ENCODE results near the gene PLCB1.
A peak's percentile ranks its signal among the peaks of the same experiment; 100 is the strongest.
"Not testable (repeated sequence)": the region's sequence is repeated elsewhere in the genome, so short reads cannot be mapped to it uniquely, and the experiment has no call there.

The PLCB1 gene

GRCh38 chr20:8376940-8377339, 244.9 kb downstream of the PLCB1 start:
- Histone ChIP-seq H3K4me2 (no peak overlapping the region), H3K4me1 (peaks cover 13% of the 10 kb centered on the region), H3K36me3 (no peaks in the 10 kb centered on the region; the same call in 1 of the 2 replicates), H3K9me3 (peaks cover 19% of the 10 kb centered on the region), H3K9ac (no peak overlapping the region), H3K4me3 (no peak overlapping the region), H3K27me3 (no peaks in the 10 kb centered on the region), H3K27ac (no peak overlapping the region), H4K20me1 (no peaks in the 10 kb centered on the region)
- no peak for TF ChIP-seq Cebpa-rat (IDR thresholded peaks at IDR 0.05)

GRCh38 chr20:8379125-8379524, 247.1 kb downstream of the PLCB1 start:
- not testable (repeated sequence) for H3K27me3 ChIP-seq, H3K4me2 ChIP-seq, H3K27ac ChIP-seq, H3K36me3 ChIP-seq, H3K9ac ChIP-seq, H3K4me3 ChIP-seq, H3K4me1 ChIP-seq, H4K20me1 ChIP-seq
- H3K9me3 ChIP-seq: peaks cover 39% of the 10 kb centered on the region

- Histone ChIP-seq H3K9me3 (peaks cover 44% of the 10 kb centered on the region), H3K27ac (peak overlapping the region; percentile 76)
Observed at GRCh38 chr20:8385247-8385646, 253.2 kb downstream of the PLCB1 start.

DNA sequence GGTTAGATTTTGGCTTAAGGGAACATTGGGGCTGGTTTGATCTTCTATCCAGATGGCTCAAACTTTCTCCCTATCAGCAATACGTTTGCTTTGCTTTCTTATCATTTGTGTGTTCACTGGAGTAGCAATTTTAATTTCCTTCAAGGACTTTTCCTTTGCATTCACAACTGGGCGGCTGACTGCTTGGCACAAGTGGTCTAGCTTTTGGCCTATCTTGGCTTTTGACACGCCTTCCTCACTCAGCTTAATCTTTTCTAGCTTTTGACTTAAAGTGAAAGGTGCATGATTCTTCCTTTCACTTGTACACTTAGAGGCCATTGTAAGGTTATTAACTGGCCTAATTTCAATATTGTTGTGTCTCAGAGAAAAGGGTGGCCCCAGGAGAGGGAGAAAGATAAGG, 254.9 kb downstream of the PLCB1 start:
- H4K20me1 ChIP-seq: no peaks in the 10 kb centered on the region
- no peaks in the 10 kb centered on the region; the same call in 1 of the 2 replicates for H3K36me3 ChIP-seq
- H3K9me3 ChIP-seq: peaks cover 29% of the 10 kb centered on the region
- no peak overlapping the region for H3K4me3 ChIP-seq
- H3K27ac ChIP-seq: peak overlapping the region; percentile 76
- H3K27me3 ChIP-seq: no peaks in the 10 kb centered on the region
- no peak for TF ChIP-seq Cebpa-rat (IDR thresholded peaks at IDR 0.05)
- H3K4me1 ChIP-seq: peaks cover 61% of the 10 kb centered on the region
- H3K9ac ChIP-seq: no peak overlapping the region
- peak overlapping the region; percentile 84 for H3K4me2 ChIP-seq

More at GRCh38 chr20:8385247-8385646, 253.2 kb downstream of the PLCB1 start:
- no peaks in the 10 kb centered on the region for H3K27me3 ChIP-seq
- no peak for TF ChIP-seq Cebpa-rat (IDR thresholded peaks at IDR 0.05)
- no peak overlapping the region; the same call in 1 of the 2 replicates for H3K9ac ChIP-seq
- H3K4me2 ChIP-seq: peak overlapping the region; percentile 84
- H4K20me1 ChIP-seq: no peaks in the 10 kb centered on the region
- peak overlapping the region; percentile 35 for H3K4me3 ChIP-seq
- peaks cover 60% of the 10 kb centered on the region for H3K4me1 ChIP-seq
- no peaks in the 10 kb centered on the region; the same call in 1 of the 2 replicates for H3K36me3 ChIP-seq

- peaks cover 61% of the 10 kb centered on the region for H3K4me1 ChIP-seq
- H3K4me2 ChIP-seq: peak overlapping the region; percentile 84
- no peak overlapping the region for H3K27ac ChIP-seq
- H3K27me3 ChIP-seq: no peaks in the 10 kb centered on the region
- H4K20me1 ChIP-seq: no peaks in the 10 kb centered on the region
- no peak overlapping the region for H3K4me3 ChIP-seq
- TF ChIP-seq Cebpa-rat (IDR thresholded peaks at IDR 0.05): no peak
- no peaks in the 10 kb centered on the region for H3K36me3 ChIP-seq
- H3K9ac ChIP-seq: no peak overlapping the region
- H3K9me3 ChIP-seq: peaks cover 19% of the 10 kb centered on the region
Observed at GRCh38 chr20:8388141-8388540, 256.1 kb downstream of the PLCB1 start.

GRCh38 chr20:8388707-8389106, 256.6 kb downstream of the PLCB1 start:
- Histone ChIP-seq H3K27ac (no peak overlapping the region), H4K20me1 (no peaks in the 10 kb centered on the region), H3K27me3 (no peaks in the 10 kb centered on the region), H3K9ac (no peak overlapping the region), H3K9me3 (peaks cover 14% of the 10 kb centered on the region), H3K4me3 (no peak overlapping the region), H3K36me3 (no peaks in the 10 kb centered on the region), H3K4me1 (peaks cover 61% of the 10 kb centered on the region), H3K4me2 (peak overlapping the region; percentile 84; the same call in 1 of the 2 replicates)
- no peak for TF ChIP-seq Cebpa-rat (IDR thresholded peaks at IDR 0.05)

DNA sequence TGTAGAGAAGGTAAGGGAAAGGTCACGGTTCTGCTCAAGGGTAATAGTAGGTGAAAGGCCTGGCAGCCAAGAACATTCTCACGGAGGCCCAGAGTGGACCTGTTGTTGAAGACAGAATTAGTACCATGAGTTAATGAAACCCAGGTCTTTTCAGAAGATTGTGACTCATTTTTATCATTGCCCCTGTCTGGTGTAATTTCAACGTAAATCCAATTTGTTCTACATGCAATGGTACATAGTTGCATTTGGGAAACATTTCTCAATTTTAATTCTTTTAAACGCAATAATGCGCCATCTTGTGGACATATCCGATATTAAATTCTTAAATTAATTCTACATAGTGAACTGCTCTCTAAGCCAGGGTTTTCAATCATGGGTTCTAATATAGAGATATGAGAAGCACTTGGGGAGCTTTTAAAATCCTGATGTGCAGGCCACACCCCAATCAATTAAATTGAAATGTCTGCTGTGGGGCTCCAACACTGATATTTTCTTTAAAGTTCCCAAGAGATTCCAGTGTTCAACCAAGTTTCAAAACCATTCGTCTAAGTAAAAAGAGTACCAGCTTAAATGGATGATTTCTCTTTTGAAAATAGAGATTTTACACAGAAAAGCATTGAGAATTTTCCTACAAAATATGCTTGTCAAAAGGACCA, 257.4 kb downstream of the PLCB1 start:
- no peaks in the 10 kb centered on the region for H4K20me1 ChIP-seq
- peaks cover 63% of the 10 kb centered on the region for H3K4me1 ChIP-seq
- H3K9ac ChIP-seq: no peak overlapping the region
- TF ChIP-seq Cebpa-rat (IDR thresholded peaks at IDR 0.05): no peak
- H3K27me3 ChIP-seq: no peaks in the 10 kb centered on the region
- no peaks in the 10 kb centered on the region for H3K36me3 ChIP-seq
- peak overlapping the region; percentile 84; the same call in 1 of the 2 replicates for H3K4me2 ChIP-seq
- no peak overlapping the region for H3K27ac ChIP-seq
- H3K4me3 ChIP-seq: no peak overlapping the region
- H3K9me3 ChIP-seq: peaks cover 6% of the 10 kb centered on the region; the same call in 1 of the 2 replicates

- no peak overlapping the region for H3K4me2 ChIP-seq
- peaks cover 59% of the 10 kb centered on the region for H3K4me1 ChIP-seq
Observed at GRCh38 chr20:8390037-8390433, 258.0 kb downstream of the PLCB1 start.

DNA sequence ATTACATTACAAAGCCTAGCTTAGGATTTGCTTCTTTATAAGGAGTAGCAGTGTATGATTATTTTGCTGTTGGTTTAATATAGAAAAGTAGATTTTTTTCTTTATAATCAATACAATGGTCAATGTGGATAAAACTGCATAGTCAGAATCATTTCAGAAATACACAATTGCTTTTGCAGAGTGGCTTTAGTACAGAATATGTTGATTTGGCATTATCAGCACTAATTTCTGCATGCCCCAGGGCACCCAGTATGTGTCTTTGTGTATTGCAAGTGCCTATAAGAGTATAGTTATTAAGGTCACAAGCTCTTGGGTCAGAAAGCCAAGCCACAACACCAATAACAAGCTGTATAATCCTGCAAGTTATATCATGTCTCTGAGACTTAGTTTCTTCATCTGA, 258.4 kb downstream of the PLCB1 start:
- H3K4me1 ChIP-seq: peaks cover 54% of the 10 kb centered on the region
- no peak overlapping the region for H3K9ac ChIP-seq
- H3K36me3 ChIP-seq: no peaks in the 10 kb centered on the region
- H3K27ac ChIP-seq: no peak overlapping the region
- no peaks in the 10 kb centered on the region for H3K9me3 ChIP-seq
- no peak overlapping the region for H3K4me2 ChIP-seq
- no peaks in the 10 kb centered on the region for H4K20me1 ChIP-seq
- H3K4me3 ChIP-seq: no peak overlapping the region
- no peak for TF ChIP-seq Cebpa-rat (IDR thresholded peaks at IDR 0.05)
- H3K27me3 ChIP-seq: no peaks in the 10 kb centered on the region

More at GRCh38 chr20:8390037-8390433, 258.0 kb downstream of the PLCB1 start:
- no peak overlapping the region for H3K9ac ChIP-seq
- no peaks in the 10 kb centered on the region for H3K36me3 ChIP-seq
- no peak overlapping the region for H3K4me3 ChIP-seq
- H3K27ac ChIP-seq: no peak overlapping the region
- no peaks in the 10 kb centered on the region for H4K20me1 ChIP-seq
- no peaks in the 10 kb centered on the region for H3K27me3 ChIP-seq
- TF ChIP-seq Cebpa-rat (IDR thresholded peaks at IDR 0.05): no peak
- H3K9me3 ChIP-seq: peaks cover under 1% of the 10 kb centered on the region; the same call in 1 of the 2 replicates

DNA sequence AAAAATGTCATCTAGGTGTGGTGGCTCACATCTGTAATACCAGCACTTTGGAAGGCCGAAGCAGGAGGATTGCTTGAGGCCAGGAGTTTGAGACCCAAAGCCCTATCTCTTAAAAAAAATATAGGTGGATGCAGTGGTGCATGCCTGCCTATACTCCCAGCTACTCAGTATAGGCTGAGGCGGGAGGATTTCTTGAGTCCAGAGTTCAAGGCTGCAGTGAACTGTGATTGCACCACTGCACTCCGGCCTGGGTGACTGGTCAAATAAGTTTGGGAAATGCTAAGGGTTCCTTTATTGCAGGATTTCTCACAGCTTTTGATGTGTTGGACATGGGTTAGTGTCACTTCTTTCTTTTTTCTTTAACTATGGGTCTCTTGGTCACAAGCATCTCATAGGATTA, 261.3 kb downstream of the PLCB1 start:
- no peaks in the 10 kb centered on the region for H3K36me3 ChIP-seq
- H3K9me3 ChIP-seq: peaks cover 3% of the 10 kb centered on the region; the same call in 1 of the 2 replicates
- TF ChIP-seq Cebpa-rat (IDR thresholded peaks at IDR 0.05): no peak
- H3K4me1 ChIP-seq: peaks cover 29% of the 10 kb centered on the region
- no peak overlapping the region for H3K9ac ChIP-seq
- H3K4me2 ChIP-seq: no peak overlapping the region
- no peaks in the 10 kb centered on the region for H3K27me3 ChIP-seq
- no peaks in the 10 kb centered on the region for H4K20me1 ChIP-seq
- H3K27ac ChIP-seq: no peak overlapping the region
- no peak overlapping the region for H3K4me3 ChIP-seq
